HG02571 (cell line): ENCODE data around the gene RAPH1.

ENCODE experiments used
- ATAC-seq: cut with Tn5 transposase; IDR thresholded peaks from one replicate; pipeline ENCODE4 v1.9.1; 2021; ENCODE audit warnings: mild to moderate bottlenecking, moderate library complexity; ENCODE audit not compliant: unreplicated experiment

RAPH1 gene

DNA sequence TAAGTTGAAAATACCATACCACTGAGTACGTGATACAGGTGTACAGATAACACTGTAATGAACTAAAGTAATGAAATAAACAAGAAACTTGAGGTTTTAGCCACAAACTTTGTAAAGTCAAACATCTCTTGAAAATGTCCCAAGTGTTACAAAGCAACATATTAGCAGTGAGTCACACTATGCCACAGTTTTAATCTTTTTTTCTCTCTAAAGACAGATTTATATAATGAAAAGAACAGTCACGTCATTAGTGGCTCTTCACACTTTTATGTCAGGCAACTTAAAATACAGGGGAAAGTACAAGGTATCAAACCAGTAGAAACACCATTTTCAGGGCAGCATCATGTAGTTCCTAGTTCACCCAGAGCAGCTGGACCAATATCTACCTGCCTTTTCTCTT is 42.1 kb downstream of the RAPH1 start:
- no peak for ATAC-seq

DNA sequence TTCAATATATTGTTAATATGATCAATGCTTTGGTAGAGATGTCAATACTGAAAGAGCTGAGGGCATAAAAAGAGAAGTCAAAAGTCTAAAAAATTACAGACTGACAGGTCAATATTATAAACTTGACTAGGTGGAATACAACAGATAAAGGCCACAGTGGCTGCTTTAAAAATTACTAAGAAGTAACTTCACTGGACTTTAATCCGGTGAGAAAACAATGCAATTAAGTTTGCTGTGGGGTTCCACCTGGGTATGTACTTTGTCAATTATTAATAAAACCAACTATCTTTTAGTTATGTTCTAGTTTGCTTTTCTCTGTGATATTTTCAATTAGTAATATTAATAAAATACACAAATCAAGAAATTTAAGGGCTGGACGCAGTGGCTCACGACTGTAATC is 44.7 kb downstream of the RAPH1 start:
- no peak for ATAC-seq

DNA sequence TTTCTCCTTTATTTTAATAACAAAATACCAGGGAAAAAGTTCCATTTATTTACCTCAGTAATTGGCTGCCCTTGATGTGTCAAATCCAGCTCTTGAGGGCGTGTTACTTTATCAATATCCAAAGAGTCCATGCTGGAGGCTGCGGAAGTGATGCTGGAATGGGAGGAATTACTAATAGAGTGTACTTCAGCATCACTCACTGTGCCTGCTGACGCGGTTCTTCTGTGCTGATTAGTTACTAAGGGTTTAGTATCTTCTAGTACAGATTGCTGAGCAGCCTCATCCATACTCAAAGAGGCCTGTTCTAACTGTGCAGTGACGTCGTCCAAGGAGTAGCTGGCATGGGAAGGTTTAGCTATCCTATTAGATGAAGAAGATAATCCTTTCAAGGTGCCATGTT is 45.6 kb downstream of the RAPH1 start:
- no peak for ATAC-seq

DNA sequence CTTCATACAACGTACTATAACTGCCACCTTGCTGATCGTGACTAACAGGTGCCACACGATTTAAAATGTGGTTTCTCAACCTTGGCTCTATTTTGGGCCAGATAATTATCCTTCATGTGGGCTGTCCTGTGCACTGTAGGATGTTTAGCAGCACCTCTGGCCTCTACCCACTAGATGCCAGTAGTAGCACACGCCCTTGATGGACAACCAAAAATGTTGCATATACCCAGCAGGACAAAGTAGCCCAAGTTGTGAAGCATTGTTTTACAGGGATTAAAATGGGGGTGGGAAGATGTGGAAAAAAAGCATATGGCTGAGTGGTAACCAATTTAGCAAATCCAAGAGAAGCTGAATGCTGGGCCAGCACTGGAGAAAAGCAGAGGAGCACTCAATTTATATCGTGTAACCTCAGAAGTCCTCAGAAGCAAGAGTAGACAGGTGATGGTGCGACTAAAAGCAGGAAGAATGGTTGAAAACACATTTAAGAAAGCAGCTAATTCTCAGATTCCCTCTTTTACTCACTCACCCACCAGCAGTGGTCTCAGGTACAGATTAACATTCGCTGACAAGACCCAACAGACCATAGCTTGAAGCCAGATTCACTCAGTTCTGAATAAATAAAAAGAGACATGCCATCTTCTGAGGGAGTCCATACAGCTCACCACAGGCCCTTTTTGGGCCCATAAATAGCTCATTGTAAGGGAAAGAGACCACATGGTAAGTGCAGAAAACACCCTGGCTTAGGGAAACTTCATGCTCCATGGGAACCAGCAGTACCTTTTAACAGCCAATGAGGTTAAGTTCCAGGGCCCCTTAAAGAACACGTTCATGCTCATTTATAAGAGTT is 50.6 kb downstream of the RAPH1 start:
- ATAC-seq: peak; percentile 80

DNA sequence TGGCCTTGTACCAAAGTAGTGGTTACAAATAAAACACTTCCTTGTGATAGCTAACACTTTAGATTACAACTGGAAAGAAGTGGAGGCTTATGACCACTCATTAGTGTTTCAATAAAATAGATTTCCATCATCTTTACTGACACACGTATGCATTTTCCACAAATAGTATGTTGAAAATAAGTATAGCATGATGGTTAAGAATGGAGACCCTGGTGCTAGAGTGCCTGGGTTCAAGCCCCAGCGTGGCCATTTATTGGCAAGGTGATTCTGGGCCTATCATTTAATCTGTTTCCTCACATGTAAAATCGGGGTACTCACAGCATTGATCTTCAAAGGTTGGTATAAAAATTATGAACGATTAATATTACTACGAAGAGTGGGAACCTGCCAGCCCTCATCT is 54.5 kb downstream of the RAPH1 start:
- no peak for ATAC-seq

DNA sequence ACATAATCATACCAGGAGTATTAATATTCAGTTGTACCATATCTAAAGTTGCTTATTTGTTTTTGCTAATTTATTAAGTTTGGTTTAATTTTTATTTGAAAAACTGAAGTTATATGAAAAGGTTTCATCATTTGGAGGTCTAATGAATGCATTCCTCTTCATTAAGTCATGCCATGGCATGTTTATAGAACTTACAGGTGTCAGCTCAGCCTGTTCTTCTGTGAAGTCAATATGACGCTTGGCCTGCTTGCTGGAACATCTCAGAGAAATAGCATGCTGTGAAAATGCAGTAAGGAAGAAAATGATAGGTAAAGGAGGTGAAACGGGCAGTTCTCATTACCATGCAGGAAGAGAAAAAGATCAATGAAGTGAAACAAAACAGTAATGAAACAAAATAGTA is 58.2 kb downstream of the RAPH1 start:
- ATAC-seq: no peak

DNA sequence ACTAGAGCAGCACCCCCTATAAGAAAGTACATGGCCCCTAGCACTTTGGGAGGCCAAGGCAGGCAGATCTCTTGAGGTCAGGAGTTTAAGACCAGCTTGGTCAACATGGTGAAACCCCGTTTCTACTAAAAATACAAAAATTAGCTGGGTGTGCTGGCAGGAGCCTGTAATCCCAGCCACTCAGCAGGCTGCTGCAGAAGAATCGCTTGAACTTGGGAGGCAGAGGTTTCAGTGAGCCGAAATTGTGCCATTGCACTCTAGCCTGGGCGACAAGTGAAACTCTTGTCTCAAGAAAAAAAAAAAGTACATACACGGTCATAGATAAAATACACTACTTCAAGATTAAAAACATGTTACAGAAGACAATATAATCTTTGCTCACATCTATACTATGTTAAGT is 63.8 kb downstream of the RAPH1 start:
- no peak for ATAC-seq

DNA sequence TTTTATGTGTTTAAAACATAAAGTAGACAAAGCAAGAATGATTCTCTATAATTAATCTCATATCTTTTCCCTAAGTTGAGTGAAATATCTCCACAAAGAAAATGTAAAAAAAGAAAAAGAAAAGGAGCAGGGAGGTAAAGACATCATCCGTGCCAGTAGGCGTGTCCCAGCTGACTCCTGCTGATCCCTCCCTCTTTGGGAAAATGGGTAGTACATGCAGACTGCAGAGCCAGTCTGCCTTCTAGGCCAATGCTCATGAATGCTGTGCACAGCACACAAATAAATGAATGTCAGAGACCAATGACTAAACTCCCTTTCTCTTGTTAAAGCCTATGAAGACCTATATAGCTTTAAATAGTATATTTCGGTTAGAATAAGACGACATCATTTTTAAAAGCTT is 64.7 kb downstream of the RAPH1 start:
- ATAC-seq: no peak

DNA sequence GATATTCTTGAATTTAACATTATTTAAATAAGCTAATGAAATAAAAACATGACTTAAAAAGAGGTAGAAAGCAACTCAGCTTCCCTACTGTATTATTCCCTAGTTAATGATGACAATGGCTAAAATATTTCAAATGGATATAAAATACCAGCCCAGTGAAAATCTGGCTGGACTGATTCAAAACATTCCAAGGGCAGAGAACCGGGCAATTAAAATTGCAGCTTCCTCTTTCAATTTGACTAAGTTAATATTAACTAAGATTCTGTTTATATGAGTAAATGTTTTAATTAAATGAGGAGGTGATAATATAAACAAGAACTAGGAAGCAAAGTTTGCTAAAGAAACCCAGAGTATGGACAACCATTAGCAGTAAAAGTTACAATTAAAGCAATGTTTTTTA is 65.6 kb downstream of the RAPH1 start:
- no peak for ATAC-seq

DNA sequence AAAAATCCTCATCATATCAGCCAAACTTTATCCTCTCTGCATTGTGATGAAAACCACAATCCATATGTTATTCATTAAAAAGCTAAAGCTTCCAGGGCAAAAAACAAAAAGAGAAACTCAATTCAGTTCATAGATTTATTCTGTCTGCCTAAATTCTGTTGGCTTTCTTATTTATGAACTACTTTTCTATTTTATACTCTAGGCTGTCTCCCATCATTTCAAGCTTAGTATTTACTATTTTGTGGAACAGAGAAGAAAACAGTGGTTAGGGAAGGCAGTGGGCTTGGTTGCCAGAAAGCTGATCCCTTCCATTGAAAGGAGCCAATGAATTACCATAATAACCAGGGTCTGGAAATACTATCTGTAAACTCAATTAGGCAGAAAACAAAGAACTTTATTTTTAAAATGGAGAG is 71.8 kb downstream of the RAPH1 start:
- no peak for ATAC-seq

DNA sequence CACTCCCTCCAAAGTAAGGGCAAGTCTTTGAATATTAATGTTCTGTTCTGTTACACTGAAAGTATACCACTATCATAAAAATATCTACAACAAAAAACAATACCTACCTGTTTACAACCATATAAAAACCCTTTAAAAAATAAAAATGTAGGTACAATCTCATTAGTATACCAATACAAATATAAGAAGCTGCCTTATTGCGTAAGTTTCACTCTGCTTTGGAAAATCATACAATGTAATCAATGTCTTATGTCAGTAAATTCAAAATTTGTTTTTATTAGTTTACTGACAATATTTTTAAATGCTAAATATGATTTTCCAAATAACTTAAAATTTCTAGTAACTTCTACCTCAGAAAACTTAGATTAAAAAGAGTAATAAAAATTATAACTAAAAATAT is 72.8 kb downstream of the RAPH1 start:
- no peak for ATAC-seq

DNA sequence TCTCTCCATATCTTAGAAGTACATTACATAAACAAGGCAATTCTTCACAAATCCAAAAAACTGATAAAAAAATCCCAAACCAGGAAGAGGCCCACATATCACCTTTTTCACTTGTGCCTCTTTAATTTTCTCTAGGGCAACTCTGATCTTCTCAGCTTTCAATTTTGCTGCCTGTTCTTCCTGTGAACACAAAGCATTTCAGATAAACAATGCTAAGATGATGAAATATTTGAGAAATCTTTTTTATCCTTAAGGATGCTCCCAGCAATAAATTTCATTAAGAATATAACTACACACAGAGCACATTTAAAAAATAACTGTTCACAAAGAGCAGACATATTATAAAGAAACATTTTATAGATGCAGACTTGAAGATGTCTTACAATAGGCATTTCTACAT is 73.4 kb downstream of the RAPH1 start:
- ATAC-seq: no peak

DNA sequence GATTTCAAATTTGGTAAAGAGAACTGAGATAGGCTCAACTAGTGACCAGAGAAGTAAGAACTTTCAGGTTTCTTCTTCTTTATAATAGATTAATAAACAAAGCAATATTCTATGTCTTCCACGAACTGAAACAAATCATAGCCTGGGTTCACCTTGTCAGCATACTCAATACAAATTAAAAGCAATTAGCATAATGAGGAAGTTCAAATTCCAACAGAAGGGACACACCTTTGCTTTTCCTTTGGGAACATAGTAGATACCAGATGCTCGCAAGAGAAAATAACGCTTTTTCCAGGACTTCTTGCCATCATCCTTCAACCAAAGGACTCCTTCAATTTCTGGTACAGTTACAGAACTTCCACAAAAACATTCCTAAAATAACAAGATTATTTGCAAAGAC is 79.9 kb downstream of the RAPH1 start:
- no peak for ATAC-seq

DNA sequence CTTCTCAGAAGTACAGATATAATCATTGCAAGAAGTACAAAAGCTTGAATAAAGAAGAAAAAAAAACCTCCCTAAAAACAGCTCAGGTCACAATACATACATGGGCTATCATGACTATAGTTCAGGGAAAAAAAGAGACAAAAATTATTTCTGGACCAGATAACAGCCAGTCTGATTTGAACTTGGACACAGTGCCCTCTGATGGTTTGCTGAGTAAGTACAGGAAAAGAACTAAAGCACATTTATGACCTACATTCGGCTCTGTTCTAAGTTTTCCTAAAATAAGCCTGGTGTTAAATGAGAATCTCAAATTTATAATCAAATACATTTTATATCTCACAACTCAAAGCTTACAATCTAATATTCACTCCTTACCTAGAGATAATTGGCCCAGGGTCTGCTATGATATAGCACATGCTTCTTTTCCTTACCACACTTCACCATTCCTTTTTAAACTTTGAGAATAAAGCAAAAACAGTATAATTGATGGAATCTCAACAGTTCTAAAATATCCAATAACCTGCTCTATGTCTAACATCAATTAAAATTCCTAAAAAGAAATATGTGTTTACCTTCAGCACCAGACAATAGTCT is 81.1 kb downstream of the RAPH1 start:
- no peak for ATAC-seq

DNA sequence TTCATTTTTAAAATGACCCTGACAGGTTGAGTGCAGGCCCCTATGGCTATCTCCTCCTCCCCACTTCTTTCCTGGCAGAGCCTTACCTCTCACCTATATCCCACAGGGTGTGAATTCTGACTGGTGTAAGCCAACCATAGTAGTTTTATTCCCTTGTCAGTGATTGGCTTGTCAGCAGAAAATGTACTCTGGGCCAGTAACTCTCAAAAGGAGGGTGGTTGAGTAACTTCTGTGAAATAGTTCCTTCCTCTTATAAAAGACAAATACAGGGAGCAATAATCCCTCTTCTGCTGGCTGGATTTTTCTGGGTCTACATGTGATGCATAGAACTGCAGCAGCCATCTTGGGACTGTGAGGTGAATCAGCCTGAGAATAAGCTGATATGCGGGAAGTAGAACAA is 83.4 kb downstream of the RAPH1 start:
- ATAC-seq: no peak

DNA sequence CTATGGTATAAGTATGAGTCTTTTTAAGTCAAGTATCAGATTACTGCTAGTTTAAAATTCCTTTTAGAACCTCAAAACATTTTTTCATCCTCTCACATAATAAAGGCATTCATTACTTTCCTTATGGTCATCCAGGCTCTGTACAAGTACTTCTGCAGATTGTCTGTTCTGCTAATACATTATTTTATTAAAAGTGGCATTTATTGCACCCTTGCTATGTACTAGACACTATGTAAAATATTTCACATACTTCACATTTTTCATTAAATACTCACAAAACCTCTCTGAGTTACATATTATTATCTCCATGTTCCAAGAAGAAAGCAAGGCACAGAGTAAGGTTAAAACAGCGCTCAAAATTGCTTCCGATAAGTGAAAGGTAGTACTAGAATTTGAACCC is 84.1 kb downstream of the RAPH1 start:
- ATAC-seq: no peak

DNA sequence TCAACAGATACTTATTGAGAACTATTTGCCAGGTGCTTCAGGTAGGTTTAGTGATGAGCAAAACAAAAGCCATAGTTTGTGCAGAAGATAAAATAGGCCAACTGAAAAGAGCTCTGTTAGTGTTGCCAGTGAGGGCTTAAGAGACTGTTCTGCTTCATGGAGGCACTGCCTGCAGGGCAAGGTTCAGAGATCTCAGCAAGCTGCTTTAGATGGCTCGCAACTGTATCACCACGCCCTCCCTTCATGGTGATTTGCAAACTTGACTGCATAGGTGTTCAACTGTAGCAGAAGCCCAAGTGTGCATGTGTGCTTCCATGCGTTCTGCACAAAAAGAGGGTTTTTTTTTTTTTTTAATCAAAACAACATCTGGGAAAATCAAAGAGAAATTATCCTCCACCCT is 84.5 kb downstream of the RAPH1 start:
- ATAC-seq: no peak

DNA sequence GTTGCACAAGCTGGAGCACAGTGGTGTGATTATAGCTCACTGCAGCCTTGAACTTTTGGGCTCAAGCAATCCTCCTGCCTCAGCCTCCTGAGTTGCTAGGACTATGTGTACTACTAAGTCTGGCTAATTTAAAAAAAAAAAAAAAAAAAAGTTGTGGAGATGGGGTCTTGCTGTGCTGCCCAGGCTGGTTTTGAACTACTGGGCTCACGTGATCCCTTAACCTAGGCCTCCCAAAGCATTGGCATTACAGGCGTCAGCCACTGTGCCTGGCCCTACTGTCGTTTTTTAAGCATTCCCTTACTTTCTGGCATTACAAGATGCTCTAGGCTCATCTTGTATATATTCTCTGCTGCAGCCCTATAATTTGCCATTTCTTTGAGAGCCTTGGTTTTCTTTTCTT is 88.3 kb downstream of the RAPH1 start:
- ATAC-seq: no peak

DNA sequence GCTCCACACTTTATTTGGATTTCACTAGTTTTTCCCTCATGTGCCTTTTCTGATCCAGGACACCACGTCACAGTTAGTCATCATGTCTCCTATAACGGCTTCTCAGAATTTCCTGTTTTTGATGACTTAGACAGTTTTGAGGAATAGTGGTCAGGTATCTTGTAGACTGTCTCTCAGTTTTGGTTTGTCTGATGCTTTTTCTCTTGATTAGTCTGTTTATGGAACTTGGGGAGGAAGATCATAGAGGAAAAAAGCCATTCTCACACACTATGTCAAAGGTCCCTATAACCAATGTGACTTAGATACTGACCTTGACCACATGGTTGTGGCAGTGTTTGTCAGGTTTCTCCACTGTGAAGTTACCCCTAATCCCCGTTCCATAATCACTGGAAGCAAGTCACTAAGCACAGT is 89.0 kb downstream of the RAPH1 start:
- ATAC-seq: no peak

DNA sequence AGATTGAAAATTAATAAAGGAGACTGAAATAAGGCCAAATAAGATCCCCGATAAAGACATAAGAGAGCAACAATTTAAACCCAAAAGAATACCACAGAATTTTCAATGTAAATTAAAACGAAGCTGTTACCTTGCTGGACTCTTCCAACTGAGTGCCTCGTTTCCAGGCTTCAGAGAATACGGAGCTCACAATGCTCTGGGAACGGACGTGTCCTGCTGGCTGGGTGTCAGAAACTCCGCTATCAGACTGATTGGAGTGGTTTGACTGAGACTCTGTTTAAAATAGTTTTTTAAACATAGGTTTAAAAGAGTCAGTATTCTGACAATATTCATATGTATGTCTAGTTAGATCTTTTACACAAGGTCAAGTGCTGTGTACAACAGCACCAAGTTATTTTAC is 90.4 kb downstream of the RAPH1 start:
- ATAC-seq: no peak

DNA sequence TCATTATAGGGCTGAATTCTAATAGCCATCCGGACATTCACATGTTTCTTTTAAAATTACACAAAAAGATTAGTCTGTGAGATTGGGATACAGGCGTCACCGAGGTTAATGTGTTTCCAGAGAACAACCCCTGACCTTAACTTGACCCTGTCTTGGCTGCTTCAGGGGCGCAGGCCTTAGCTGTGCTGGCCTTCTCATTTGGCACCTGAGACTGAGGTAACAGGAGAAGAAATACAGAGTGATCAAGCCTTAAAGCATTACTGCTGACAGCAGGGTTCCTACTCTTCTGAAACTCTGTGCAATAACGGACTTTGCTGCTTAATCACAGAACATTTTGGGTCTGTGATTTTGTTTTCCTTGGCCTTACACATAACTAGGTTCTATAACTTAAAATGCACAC is 92.6 kb downstream of the RAPH1 start:
- no peak for ATAC-seq

DNA sequence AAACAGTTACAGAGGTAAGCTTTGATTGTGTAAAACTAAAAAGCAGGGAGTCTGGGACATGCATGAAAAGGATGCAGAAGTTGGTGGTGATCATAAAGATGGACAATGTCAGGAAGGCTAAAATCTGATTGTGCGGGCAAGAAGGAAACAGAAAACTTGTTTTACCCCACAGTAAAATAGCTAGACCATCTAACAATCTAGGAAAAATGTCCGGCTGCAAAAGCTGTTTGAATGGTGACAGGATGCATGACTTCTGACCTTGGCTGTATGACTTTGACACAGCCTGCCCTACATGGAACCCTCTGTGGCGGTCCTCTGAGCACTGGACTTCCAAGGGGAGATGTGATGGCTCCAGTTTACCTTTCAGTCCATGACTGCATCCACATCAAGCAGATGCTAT is 93.6 kb downstream of the RAPH1 start:
- ATAC-seq: no peak

DNA sequence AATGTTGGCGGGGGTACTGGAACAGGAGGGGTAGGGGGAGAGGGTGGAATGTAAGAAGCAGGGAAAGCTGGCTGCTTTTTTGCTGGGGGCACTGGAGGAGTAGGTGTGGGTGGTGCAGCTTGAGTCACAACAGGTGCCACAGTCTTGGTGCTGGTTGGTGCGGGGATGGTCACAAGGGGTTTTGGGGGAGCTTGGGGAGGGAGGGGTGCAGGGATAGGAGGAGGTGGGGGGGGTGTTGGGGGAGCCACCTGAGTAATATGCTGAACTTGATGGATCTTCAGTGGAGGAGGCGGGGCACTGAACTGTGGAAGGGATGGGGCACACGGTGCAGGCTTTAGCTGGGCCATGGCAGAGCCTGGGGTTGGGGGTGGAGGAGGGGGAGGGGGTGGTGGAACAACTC is 94.4 kb downstream of the RAPH1 start:
- no peak for ATAC-seq
